ENCODE results near the gene ADAM12.
"Not testable (repeated sequence)": the region's sequence is repeated elsewhere in the genome, so short reads cannot be mapped to it uniquely, and the experiment has no call there.

The ADAM12 gene

DNA sequence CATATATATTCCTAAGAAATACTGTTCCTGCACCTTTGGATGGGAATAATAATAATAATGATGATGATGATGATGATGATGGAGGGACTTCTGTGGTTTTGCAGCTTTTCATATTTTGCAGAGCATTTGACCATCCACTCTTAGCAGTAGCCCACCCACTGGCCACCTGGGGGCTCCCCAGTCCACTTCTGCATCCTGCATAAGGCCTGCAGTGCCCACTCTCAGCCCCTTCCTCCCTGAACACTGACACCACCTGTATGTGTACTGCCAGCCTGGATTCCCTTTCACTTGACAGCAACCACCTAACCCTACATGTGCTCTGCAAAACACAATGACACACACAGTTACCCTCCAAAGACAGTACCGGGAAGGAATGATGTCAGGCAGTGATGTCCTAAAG, 131.4 kb downstream of the ADAM12 start:
- DNase-seq: no peak

DNA sequence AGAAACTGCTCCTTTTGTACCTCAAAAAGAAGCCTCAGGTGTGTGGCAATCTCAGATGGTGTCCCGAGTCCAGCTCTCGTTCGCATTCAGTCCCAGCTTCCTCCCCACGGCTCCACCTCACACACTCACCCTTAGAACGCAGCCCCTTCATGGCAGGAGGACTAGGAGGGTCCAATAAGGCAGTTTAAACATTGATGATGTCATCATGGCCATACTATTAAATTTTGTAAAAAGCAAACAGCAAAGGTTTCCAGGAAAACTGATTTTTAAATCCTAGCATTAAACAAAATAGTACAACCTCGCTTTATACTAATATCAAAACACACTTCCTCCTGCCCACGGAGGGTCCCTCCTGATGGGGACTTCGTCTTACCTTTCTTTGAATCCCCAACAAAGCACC, 133.0 kb downstream of the ADAM12 start:
- no peak for DNase-seq

GRCh38 chr10:126253611-126253998, 134.7 kb downstream of the ADAM12 start:
- DNase-seq: no peak

GRCh38 chr10:126252884-126253610, 135.2 kb downstream of the ADAM12 start:
- DNase-seq: no peak

DNA sequence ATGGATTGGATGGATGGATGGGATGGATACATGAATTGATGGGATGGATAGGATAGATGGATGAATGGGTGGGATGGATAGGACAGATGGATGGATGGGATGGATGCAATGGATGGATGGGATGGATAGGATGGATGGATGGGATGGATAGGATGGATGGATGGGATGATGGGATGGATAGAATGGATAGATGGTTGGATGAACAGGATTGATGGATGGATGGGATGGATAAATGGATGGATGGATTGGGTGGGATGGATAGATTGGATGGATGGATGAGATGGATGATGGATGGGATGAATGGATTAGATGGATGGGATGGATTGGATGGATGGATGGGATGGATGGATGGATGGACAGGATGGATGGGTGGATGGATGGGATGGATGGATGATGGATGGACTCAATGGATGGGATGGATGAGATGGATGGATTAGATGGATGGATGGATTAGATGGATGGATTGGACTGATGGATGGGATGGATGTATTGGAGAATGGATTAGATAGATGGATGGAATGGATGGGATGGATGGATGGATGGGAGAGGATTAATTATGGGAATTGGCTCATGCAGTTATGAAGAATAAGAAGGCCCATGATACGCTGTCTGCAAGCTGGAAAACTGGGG, 136.4 kb downstream of the ADAM12 start:
- no peak for DNase-seq

DNA sequence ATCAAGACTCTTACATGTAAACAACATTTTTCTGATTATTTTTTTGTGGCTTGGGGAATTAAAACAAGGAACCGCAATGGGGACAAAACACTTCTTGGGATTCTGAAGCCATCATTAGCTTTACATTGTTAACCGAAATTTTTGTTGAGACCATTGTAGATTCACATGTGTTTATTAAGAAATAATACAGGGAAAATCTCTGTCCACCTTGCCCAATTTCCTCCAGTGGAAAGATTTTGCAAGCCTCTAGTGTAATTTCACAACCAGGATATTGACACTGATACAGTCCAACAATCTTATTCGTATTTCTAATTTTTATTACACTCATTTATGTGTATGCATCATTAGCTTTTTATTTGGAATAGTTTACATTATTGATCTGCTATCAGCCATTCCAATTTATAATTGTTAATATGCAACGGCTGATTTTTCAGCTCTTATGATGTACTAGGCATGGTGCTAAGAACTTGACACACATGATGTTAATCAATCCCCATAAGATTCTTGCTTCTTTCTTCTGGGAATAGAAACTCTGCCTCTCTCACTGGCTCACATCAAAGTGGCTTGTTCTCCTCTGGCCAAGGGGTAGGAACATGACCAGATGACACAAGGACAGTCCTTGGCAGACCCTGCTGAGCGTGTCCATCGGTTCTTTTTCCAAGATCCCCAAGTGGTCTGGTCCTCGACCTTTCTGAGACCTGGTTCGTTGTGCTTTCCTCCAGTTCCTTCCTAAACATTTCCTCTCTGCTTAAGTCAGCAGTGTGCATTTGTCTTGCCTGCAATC, 137.6 kb downstream of the ADAM12 start:
- DNase-seq: no peak

DNA sequence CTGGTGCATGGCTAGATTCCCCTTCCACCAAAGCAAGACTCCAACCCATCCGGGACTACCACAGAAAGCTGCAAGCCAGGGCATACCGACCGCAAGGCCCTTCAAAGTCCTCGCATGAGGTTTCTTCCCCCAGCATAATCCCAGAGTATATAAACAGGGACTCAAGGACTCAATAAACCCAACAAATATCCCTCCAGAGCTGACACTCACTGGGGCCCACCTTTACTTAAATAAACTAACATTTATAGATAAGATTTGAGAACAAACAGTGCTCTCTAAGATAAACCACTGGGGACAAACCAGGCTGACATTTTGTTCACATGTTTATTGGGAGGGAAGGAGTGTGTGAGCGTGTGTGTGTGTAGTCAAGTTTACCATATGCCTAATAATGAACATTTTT, 138.2 kb downstream of the ADAM12 start:
- DNase-seq: no peak

GRCh38 chr10:126247446-126247975, 140.8 kb downstream of the ADAM12 start:
- no peak for DNase-seq

DNA sequence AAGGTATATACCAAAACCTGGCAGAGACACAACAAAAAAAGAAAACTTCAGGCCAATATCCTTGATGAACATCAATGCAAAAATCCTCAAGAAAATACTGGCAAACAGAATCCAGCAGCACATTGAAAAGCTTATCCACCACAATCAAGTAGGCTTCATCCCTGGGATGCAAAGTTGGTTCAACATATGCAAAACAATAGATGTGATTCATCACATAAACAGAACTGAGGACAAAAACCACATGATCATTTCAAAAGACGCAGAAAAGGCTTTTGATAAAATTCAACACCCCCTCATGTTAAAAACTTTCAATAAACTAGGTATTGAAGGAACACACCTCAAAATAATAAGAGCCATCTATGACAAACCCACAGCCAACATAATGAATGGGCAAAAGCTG, 141.9 kb downstream of the ADAM12 start:
- not testable (repeated sequence) for DNase-seq

- DNase-seq: no peak
Measured at GRCh38 chr10:126245501-126245900, 142.8 kb downstream of the ADAM12 start.

- DNase-seq: no peak
Measured at GRCh38 chr10:126243971-126244370, 144.3 kb downstream of the ADAM12 start.

GRCh38 chr10:126243306-126243705, 145.0 kb downstream of the ADAM12 start:
- DNase-seq: no peak

DNA sequence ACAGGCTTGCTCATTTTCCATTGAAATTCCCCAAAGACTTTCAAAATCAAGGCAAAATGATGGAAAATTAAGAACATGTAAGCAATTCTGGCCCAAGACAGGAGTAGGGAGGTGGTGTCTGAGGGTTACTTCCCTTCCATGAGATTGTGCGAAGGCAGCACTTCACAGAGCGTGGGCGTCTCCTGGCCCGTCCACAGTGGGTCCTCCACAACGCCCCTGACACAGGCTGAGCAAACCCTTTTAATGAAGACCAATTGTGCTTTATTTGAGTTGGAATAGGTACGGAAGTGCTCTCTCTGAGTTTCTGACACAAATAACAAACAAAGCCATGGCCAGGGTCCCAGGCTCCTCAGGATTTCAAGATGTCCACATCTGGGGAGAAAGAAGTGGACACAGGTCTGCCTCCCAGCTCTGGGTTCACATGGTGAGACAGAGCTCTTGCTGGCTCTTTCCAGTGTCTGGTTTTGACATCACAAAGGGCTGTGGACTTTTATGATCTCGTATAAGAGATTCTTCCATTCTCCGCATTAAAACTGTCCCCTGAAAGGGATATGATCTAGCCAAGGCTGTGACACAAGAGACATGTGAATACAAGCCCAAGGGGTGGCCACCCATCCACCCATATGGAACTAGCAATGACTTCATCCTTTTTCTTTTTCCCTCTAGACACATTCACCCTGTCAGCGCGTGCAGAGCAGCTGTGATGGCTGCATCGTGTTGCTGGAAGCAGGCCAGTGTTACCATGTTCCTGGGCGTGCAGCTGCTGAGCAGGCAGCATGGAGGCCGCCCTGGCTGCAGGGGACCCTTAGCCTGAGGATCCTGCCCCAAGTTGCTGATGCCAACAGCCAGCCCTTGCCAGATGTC, 145.6 kb downstream of the ADAM12 start:
- DNase-seq: no peak

GRCh38 chr10:126240483-126240882, 147.8 kb downstream of the ADAM12 start:
- no peak for DNase-seq

DNA sequence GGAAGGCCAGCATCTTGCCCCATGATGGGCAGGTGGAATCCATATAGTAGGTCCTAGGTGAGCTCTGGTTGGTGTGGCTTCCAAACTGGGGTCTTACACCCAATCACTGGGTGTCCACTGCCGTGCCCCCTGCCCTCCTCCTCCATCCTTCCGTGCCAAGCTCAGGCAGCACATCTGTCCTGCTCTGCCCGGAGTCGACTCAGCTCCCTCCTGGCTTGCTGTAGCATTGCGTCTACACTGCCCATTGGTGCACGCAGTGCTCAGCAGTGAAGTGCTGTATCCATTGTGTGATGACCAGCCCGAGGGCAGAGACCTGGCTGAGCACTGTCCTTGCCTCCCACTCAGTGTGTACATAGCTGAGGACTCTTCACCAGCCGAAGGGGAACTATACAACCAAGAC, 148.4 kb downstream of the ADAM12 start:
- DNase-seq: no peak

DNA sequence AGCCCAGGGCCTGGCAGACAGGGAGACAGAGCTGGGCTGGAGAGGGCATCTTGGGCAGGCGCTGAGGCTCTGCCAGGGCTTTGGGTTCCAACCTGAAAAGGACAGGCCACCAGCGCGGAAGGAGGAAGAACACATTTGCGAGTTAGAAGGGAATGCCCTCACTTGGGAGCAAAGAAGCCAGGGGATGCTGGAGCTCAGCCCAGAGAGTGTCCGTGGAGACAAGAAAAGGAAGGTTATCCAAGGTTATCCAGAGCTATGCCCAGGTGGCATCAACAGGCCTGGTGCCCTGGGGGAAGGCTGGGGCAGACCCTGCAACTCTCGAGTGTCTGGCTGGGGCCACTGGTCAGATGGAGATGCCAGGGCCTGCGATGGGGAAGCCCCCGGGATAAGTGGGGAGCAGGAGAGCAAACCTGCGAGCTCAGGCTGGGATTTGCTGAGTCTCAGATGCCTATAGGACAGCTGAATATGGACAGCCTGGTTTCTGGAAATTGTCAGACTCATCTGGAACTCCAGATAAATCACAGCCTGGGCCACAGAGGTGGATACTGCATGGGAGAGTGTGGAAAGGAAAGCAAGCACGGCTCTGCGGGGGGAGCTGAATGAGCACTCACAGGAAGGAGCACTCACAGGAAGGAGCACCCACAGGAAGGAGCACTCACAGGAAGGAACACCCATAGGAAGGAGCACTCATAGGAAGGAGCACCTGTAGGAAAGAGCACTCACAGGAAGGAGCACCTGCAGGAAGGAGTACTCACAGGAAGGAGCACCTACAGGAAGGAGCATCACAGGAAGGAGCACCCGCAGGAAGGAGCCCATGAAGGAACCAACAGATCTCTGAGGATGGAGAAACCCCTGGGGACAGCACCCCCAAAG, 152.1 kb downstream of the ADAM12 start:
- DNase-seq: no peak

DNA sequence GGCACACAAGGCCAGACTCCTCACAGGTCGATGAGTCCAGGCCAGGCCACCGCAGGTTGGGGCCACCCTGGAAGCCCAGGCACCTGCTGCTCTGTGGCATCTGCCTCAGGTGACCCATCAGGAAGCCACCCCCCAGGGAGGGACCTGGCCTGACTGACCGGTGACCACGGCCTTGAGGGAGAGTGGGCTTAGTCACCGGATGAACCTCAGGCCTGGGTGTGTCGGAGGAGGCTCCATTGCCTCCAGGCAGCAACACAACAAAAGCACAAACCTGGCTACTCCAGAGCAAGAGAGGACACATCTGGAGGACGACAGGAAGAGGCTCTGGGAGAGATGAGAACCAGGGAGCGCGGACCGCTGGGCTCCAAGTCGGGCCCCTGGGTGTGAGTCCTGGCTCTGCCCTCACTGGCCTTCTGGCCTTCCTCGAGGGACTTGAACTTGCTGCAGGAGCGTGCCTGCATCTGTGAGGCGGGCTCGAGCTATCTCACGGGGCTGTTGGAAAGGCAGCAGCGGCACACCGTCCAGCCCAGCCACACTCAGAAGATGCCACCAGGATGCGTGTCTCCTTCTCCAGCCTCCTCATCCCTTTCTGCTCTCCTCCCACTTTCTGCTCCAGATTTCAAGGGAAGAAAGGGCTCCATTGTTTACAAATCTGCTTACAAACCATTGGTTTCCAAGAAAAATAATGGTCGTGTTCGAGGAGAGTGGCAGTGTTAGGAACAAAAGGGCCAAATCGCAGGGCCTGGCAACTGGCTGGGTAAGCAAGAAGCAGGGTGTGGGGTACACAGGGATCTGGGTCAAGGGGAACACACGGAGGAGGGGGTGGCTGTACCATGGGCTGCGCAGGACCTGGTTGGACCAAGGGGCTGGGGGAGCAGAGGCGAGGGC, 152.9 kb downstream of the ADAM12 start:
- no peak for DNase-seq

DNA sequence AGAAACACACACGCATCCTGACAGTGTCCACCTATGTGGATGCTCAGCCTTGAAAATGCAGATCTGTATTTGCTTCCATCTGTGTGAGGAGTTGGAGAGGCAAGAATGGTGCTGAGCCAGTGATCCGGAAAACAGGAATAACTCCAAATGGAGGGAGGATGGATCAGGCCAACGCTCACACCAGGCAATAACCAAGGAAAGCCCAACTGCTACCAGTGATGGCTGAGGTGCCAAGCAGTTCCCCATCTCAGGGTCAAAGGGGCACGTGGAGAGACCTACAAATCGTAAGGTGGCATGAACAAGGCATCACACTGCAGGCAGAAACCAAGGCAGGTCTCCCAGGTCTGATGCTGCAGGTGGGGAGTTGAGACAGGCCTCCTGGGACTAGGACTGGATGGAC, 153.6 kb downstream of the ADAM12 start:
- no peak for DNase-seq

- DNase-seq: no peak
Measured at GRCh38 chr10:126233182-126234148, 154.8 kb downstream of the ADAM12 start.

All from hematopoietic multipotent progenitor cell treated with erythropoietin and hydrocortisone succinate and interleukin-3 and kit ligand, for 8 days (in vitro differentiated cells).